Spinal cord (tissue), 10 donors: ENCODE data around the gene DPM2. TPM values are rescaled to one million over a fixed set of nuclear protein-coding genes. Genes with fewer than 3 reads are reported as not detected.
A peak's percentile ranks its signal among the peaks of the same experiment; 100 is the strongest.

Source experiments
- DNase-seq, 6 donors: peaks; one replicate each; pipeline versions ENCODE4 v3.0.0 to v3.0.0-alpha.2; 2013 to 2015; ENCODE audit warnings: low spot score in 6 of 6, low read depth in 4 of 6
- H3K27ac ChIP-seq: one replicate; pipeline ENCODE4 v1.5.1; 2013; ENCODE audit warnings: low read depth, low read length, control low read depth
- H3K27me3 ChIP-seq: one replicate; pipeline ENCODE4 v1.6.1; 2013; ENCODE audit warnings: low read length; ENCODE audit not compliant: control insufficient read depth, insufficient read depth
- H3K36me3 ChIP-seq: one replicate; pipeline ENCODE4 v1.6.1; 2013; ENCODE audit warnings: low read length; ENCODE audit not compliant: control insufficient read depth, insufficient read depth
- H3K4me1 ChIP-seq: one replicate; pipeline ENCODE4 v1.6.1; 2013; ENCODE audit warnings: low read length; ENCODE audit not compliant: control insufficient read depth, insufficient read depth
- H3K4me3 ChIP-seq: one replicate; pipeline ENCODE4 v1.5.1; 2013; ENCODE audit warnings: low read depth, low read length, control low read depth
- H3K9me3 ChIP-seq: one replicate; pipeline ENCODE4 v1.6.1; 2013; ENCODE audit warnings: low read length; ENCODE audit not compliant: control insufficient read depth, insufficient read depth
- WGBS: methylation state at CpG from one replicate; pipeline ENCODE4 v1.1.5; 2013; ENCODE audit warnings: missing lambda C conversion rate; ENCODE audit not compliant: insufficient coverage; 5-methylcytosine and 5-hydroxymethylcytosine counted together
- polyA plus RNA-seq, 2 donors: library from polyadenylated mRNA; unstranded; fragments of 120-200 nt; gene quantifications; one replicate each; pipeline ENCODE4 v1.2.1, GENCODE V29; 2013; ENCODE audit not compliant: insufficient read length in 2 of 2
- total RNA-seq, 2 donors: library from RNA; depleted of rRNA in 1 of 2; stranded (reverse); fragments of 120-200 nt in 1 of 2; fragments of >200 nt in 1 of 2; gene quantifications; one replicate each; pipeline versions ENCODE4 v1.2.3 to v1.2.4, GENCODE V29; 2013 to 2014
- donor health status: healthy.

DPM2 gene
- total and polyA plus RNA-seq, 4 donors, result 13.9 to 64.0 (median 47.2) TPM

- Histone ChIP-seq H3K4me3 (no peak overlapping the region), H3K27me3 (no peaks in the 10 kb centered on the region), H3K4me1 (peaks cover 100% of the 10 kb centered on the region), H3K27ac (peak overlapping the region; percentile 99), H3K36me3 (peaks cover 25% of the 10 kb centered on the region), H3K9me3 (no peaks in the 10 kb centered on the region)
- WGBS, result 63% methylated on average over 7 of the region's 8 CpGs
- peak in 1 of 6 donors; percentile 32 for DNase-seq
Measured at GRCh38 chr9:127966416-127967150, 28.9 kb upstream of the DPM2 start.

GRCh38 chr9:127965953-127966352 lies 28.3 kb upstream of the DPM2 start:
- WGBS, result 69% methylated on average over 4 of the region's 6 CpGs
- H3K27ac ChIP-seq, result peak overlapping the region; percentile 99
- H3K9me3 ChIP-seq, result no peaks in the 10 kb centered on the region
- no peak for DNase-seq
- H3K4me3 ChIP-seq, result peak overlapping the region; percentile 1
- peaks cover 29% of the 10 kb centered on the region for H3K36me3 ChIP-seq
- no peaks in the 10 kb centered on the region for H3K27me3 ChIP-seq
- H3K4me1 ChIP-seq, result peaks cover 99% of the 10 kb centered on the region

GRCh38 chr9:127963359-127964064 lies 25.9 kb upstream of the DPM2 start:
- 83% methylated on average over 14 of the region's 19 CpGs for WGBS
- peaks cover 25% of the 10 kb centered on the region for H3K36me3 ChIP-seq
- peaks cover 86% of the 10 kb centered on the region for H3K4me1 ChIP-seq
- H3K9me3 ChIP-seq, result no peaks in the 10 kb centered on the region
- no peaks in the 10 kb centered on the region for H3K27me3 ChIP-seq
- no peak for DNase-seq
- no peak overlapping the region for H3K4me3 ChIP-seq
- H3K27ac ChIP-seq, result peak overlapping the region; percentile 40

- H3K9me3 ChIP-seq, result no peaks in the 10 kb centered on the region
- H3K27me3 ChIP-seq, result no peaks in the 10 kb centered on the region
- no peak overlapping the region for H3K4me3 ChIP-seq
- 73% methylated on average over 2 of the region's 3 CpGs for WGBS
- peak overlapping the region; percentile 40 for H3K27ac ChIP-seq
- H3K4me1 ChIP-seq, result peaks cover 81% of the 10 kb centered on the region
- H3K36me3 ChIP-seq, result peaks cover 25% of the 10 kb centered on the region
- no peak for DNase-seq
Measured at GRCh38 chr9:127963041-127963358, 25.3 kb upstream of the DPM2 start.

- no peak for DNase-seq
- WGBS, result 48% methylated on average over 3 of the region's 3 CpGs
Measured at GRCh38 chr9:127962278-127962677, 24.6 kb upstream of the DPM2 start.

GRCh38 chr9:127961613-127962155 lies 24.0 kb upstream of the DPM2 start:
- WGBS, result 95% methylated on average over 13 of the region's 13 CpGs
- H3K4me3 ChIP-seq, result no peak overlapping the region
- H3K36me3 ChIP-seq, result peaks cover 25% of the 10 kb centered on the region
- H3K27me3 ChIP-seq, result no peaks in the 10 kb centered on the region
- peaks cover 2% of the 10 kb centered on the region for H3K9me3 ChIP-seq
- no peak for DNase-seq
- H3K4me1 ChIP-seq, result peaks cover 68% of the 10 kb centered on the region
- peak overlapping the region; percentile 33 for H3K27ac ChIP-seq

More at GRCh38 chr9:127962278-127962677, 24.6 kb upstream of the DPM2 start:
- Histone ChIP-seq H3K4me3 (no peak overlapping the region), H3K36me3 (peaks cover 25% of the 10 kb centered on the region), H3K9me3 (peaks cover 2% of the 10 kb centered on the region), H3K27me3 (no peaks in the 10 kb centered on the region), H3K27ac (peak overlapping the region; percentile 40), H3K4me1 (peaks cover 74% of the 10 kb centered on the region)

- H3K27me3 ChIP-seq, result no peaks in the 10 kb centered on the region
- no peak overlapping the region for H3K4me3 ChIP-seq
- H3K9me3 ChIP-seq, result peaks cover 2% of the 10 kb centered on the region
- no peak overlapping the region for H3K27ac ChIP-seq
- peaks cover 25% of the 10 kb centered on the region for H3K36me3 ChIP-seq
- DNase-seq, result no peak
- 93% methylated on average over 2 of the region's 2 CpGs for WGBS
- H3K4me1 ChIP-seq, result peaks cover 62% of the 10 kb centered on the region
Measured at GRCh38 chr9:127961155-127961490, 23.5 kb upstream of the DPM2 start.

- no peak for DNase-seq
- Histone ChIP-seq H3K27me3 (no peaks in the 10 kb centered on the region), H3K4me1 (peaks cover 61% of the 10 kb centered on the region), H3K36me3 (peaks cover 25% of the 10 kb centered on the region), H3K27ac (peak overlapping the region; percentile 59), H3K4me3 (no peak overlapping the region), H3K9me3 (peaks cover 2% of the 10 kb centered on the region)
- whole genome bisulfite sequencing, result 50% methylated on average over 11 of the region's 11 CpGs
Measured at GRCh38 chr9:127960410-127961154, 22.9 kb upstream of the DPM2 start.

- Histone ChIP-seq H3K27me3 (no peaks in the 10 kb centered on the region), H3K27ac (peak overlapping the region; percentile 59), H3K4me3 (no peak overlapping the region), H3K36me3 (peaks cover 27% of the 10 kb centered on the region), H3K4me1 (peaks cover 61% of the 10 kb centered on the region), H3K9me3 (peaks cover 2% of the 10 kb centered on the region)
- DNase-seq, result no peak
- 100% methylated on average over 2 of the region's 2 CpGs for WGBS
Measured at GRCh38 chr9:127959841-127960409, 22.3 kb upstream of the DPM2 start.
